Endodermal cell (in vitro differentiated cells): Measurements from ENCODE around the gene SCAND1. TPM values are rescaled to one million over a fixed set of nuclear protein-coding genes. Genes with fewer than 3 reads are reported as not detected.

Experiments used
- DNase-seq: peaks from one replicate; pipeline ENCODE4 v3.0.0-alpha.2; 2017
- H3K27ac ChIP-seq: 2 replicates; pipeline ENCODE4 v1.5.1; 2013; ENCODE audit warnings: mild to moderate bottlenecking, low read depth, low read length, moderate library complexity
- H3K27me3 ChIP-seq: 2 replicates; pipeline ENCODE4 v1.6.1; 2013; ENCODE audit warnings: mild to moderate bottlenecking, low read length, moderate library complexity; ENCODE audit not compliant: insufficient read depth, control insufficient read depth, poor library complexity, severe bottlenecking
- H3K36me3 ChIP-seq: 2 replicates; pipeline ENCODE4 v1.7.0; 2013; ENCODE audit warnings: mild to moderate bottlenecking, low read length, moderate library complexity; ENCODE audit not compliant: control insufficient read depth, insufficient read depth
- H3K4me1 ChIP-seq: one replicate; pipeline ENCODE4 v1.7.0; 2013; ENCODE audit warnings: low read length; ENCODE audit not compliant: control insufficient read depth, insufficient read depth
- H3K4me3 ChIP-seq: 2 replicates; pipeline ENCODE4 v1.5.1; 2013; ENCODE audit warnings: mild to moderate bottlenecking, low read length, moderate library complexity
- H3K9ac ChIP-seq: 2 replicates; pipeline ENCODE4 v1.6.1; 2013; ENCODE audit warnings: mild to moderate bottlenecking, low read length, moderate library complexity; ENCODE audit not compliant: poor library complexity, severe bottlenecking; ENCODE audit errors: extremely low read depth
- H3K9me3 ChIP-seq: 2 replicates; pipeline ENCODE4 v1.6.1; 2013; ENCODE audit warnings: mild to moderate bottlenecking, low read length, moderate library complexity; ENCODE audit not compliant: control insufficient read depth
- H3K27ac Mint-ChIP-seq: 2 replicates; pipeline ENCODE4 v1.8.0; 2020; ENCODE audit warnings: mixed read lengths
- H3K27me3 Mint-ChIP-seq: 2 replicates; pipeline ENCODE4 v1.8.0; 2021; ENCODE audit warnings: mild to moderate bottlenecking, mixed read lengths; ENCODE audit not compliant: insufficient read depth
- H3K36me3 Mint-ChIP-seq: 2 replicates; pipeline ENCODE4 v1.8.0; 2020; ENCODE audit warnings: low read depth, mixed read lengths
- H3K4me1 Mint-ChIP-seq: 2 replicates; pipeline ENCODE4 v1.8.0; 2020; ENCODE audit warnings: mixed read lengths
- H3K4me3 Mint-ChIP-seq: 2 replicates; pipeline ENCODE4 v1.8.0; 2020; ENCODE audit warnings: mild to moderate bottlenecking, moderate library complexity, mixed read lengths
- H3K9me3 Mint-ChIP-seq: 2 replicates; pipeline ENCODE4 v1.8.0; 2020; ENCODE audit warnings: mild to moderate bottlenecking, mixed read lengths
- CTCF ChIP-seq: fragments of 200-600 bp; sonication (generic); conservative IDR thresholded peaks from 2 replicates; pipeline ENCODE4 v1.5.0; 2021; ENCODE audit warnings: antibody characterized with exemption, mild to moderate bottlenecking
- WGBS, 2 experiments: methylation state at CpG; one replicate each; pipeline versions ENCODE4 v1.1.5 to v1.1.7; 2013; ENCODE audit warnings: missing lambda C conversion rate in 2 of 2, mixed read lengths in 1 of 2; ENCODE audit not compliant: insufficient coverage in 1 of 2, insufficient read length in 1 of 2; 5-methylcytosine and 5-hydroxymethylcytosine counted together
- total RNA-seq, 2 donors: library from RNA; stranded (reverse); fragmentation: NEBNext Ultra II Directional in 1 of 2; extraction: Animal tissue kit (Norgen Biotek cat#: 25700) in 1 of 2; gene quantifications; 2 replicates in 1 of 2; 3 replicates in 1 of 2; pipeline ENCODE4 v1.2.1, GENCODE V29; 2021

Gene SCAND1
- total RNA-seq, 2 donors from 2014 or later, result 56.3 to 59.5 TPM

GRCh38 chr20:35908007-35908406 lies 46.3 kb downstream of the SCAND1 start:
- peak; percentile 59 for DNase-seq
- Histone ChIP-seq H3K36me3 (peaks cover 47% of the 10 kb centered on the region), H3K4me3 (no peak overlapping the region), H3K9me3 (no peaks in the 10 kb centered on the region), H3K27ac (no peak overlapping the region), H3K9ac (no peak overlapping the region), H3K4me1 (peaks cover 9% of the 10 kb centered on the region), H3K27me3 (no peaks in the 10 kb centered on the region)
- Mint-ChIP-seq H3K9me3 (no peaks in the 10 kb centered on the region), H3K4me1 (peaks cover 19% of the 10 kb centered on the region), H3K27ac (peak overlapping the region; percentile 45), H3K4me3 (no peak overlapping the region), H3K36me3 (peaks cover 41% of the 10 kb centered on the region), H3K27me3 (no peaks in the 10 kb centered on the region)
- no peak for TF ChIP-seq CTCF

GRCh38 chr20:35907017-35907701 lies 47.1 kb downstream of the SCAND1 start:
- WGBS, 2 experiments, result 95 to 96% methylated on average over 6 to 7 of the region's 7 CpGs
- Histone ChIP-seq H3K27me3 (no peaks in the 10 kb centered on the region), H3K27ac (no peak overlapping the region), H3K9ac (no peak overlapping the region), H3K4me1 (peaks cover 14% of the 10 kb centered on the region), H3K36me3 (peaks cover 47% of the 10 kb centered on the region), H3K4me3 (no peak overlapping the region), H3K9me3 (no peaks in the 10 kb centered on the region)
- Mint-ChIP-seq H3K36me3 (peaks cover 40% of the 10 kb centered on the region), H3K4me1 (peaks cover 19% of the 10 kb centered on the region), H3K9me3 (no peaks in the 10 kb centered on the region), H3K27me3 (no peaks in the 10 kb centered on the region), H3K4me3 (no peak overlapping the region), H3K27ac (no peak overlapping the region)
- no peak for DNase-seq
- no peak for TF ChIP-seq CTCF

- H3K27ac Mint-ChIP-seq, result no peak overlapping the region
- Histone ChIP-seq H3K27ac (no peak overlapping the region), H3K36me3 (peaks cover 42% of the 10 kb centered on the region), H3K9ac (no peak overlapping the region), H3K27me3 (no peaks in the 10 kb centered on the region), H3K9me3 (no peaks in the 10 kb centered on the region), H3K4me3 (no peak overlapping the region), H3K4me1 (peaks cover 19% of the 10 kb centered on the region)
- no peaks in the 10 kb centered on the region for H3K27me3 Mint-ChIP-seq
- no peaks in the 10 kb centered on the region for H3K9me3 Mint-ChIP-seq
- peaks cover 38% of the 10 kb centered on the region for H3K36me3 Mint-ChIP-seq
- 93 to 97% methylated on average over 4 of the region's 4 CpGs for WGBS, 2 experiments
- DNase-seq, result no peak
- TF ChIP-seq CTCF, result no peak
- H3K4me3 Mint-ChIP-seq, result no peak overlapping the region
- peaks cover 23% of the 10 kb centered on the region for H3K4me1 Mint-ChIP-seq
Measured at GRCh38 chr20:35904982-35905663, 49.2 kb downstream of the SCAND1 start.
